Panc1 (cell line): ENCODE results near the gene PAX7.

Source experiments
- CTCF ChIP-seq: fragments of 450-650 bp; IDR thresholded peaks from 2 replicates; pipeline ENCODE4 v1.5.1; 2017; ENCODE audit warnings: mild to moderate bottlenecking
- POLR2AphosphoS5 ChIP-seq: IDR thresholded peaks from 2 replicates; pipeline ENCODE4 v1.6.1; 2012; ENCODE audit warnings: mild to moderate bottlenecking, low read depth, low read length, moderate library complexity
- REST ChIP-seq, 2 experiments: IDR thresholded peaks; 2 replicates each; pipeline ENCODE4 v1.6.1; 2011 to 2012; ENCODE audit warnings: low read depth in 2 of 2, control low read depth in 1 of 2, low read length in 1 of 2, mild to moderate bottlenecking in 1 of 2, moderate library complexity in 1 of 2; ENCODE audit not compliant: insufficient read depth in 1 of 2
- TCF7L2 ChIP-seq: IDR thresholded peaks from 2 replicates; pipeline ENCODE4 v1.6.1; 2011; ENCODE audit warnings: mild to moderate bottlenecking, low read depth, low read length, inconsistent platforms

- TF ChIP-seq POLR2AphosphoS5: no peak
- no peak for TF ChIP-seq CTCF
- TF ChIP-seq REST (IDR thresholded peaks at IDR 0.05; ENCODE audit: insufficient read depth in 1 of 2, low read depth in 2 of 2, low read length in 1 of 2): no peak
- no peak for TF ChIP-seq TCF7L2
Measured at GRCh38 chr1:18750600-18750999, 120.0 kb downstream of the PAX7 start.
